Fibroblast of lung (primary cell): ENCODE data around the gene TIFAB.

Experiments used
- CTCF ChIP-seq, 2 donors: IDR thresholded peaks in 1 of 2; conservative IDR thresholded peaks in 1 of 2; 1 replicate in 1 of 2; 2 replicates in 1 of 2; pipeline ENCODE4 v1.5.1; 2011 to 2012; ENCODE audit warnings: low read length in 2 of 2, control low read depth in 1 of 2, inconsistent platforms in 1 of 2, low read depth in 1 of 2, mild to moderate bottlenecking in 1 of 2
- EZH2 ChIP-seq: IDR thresholded peaks from 2 replicates; pipeline ENCODE4 v1.5.1; 2012; ENCODE audit warnings: low read length, control low read depth, mild to moderate bottlenecking; ENCODE audit errors: missing control alignments

GRCh38 chr5:135448071-135448739, 3.9 kb downstream of the TIFAB start:
- TF ChIP-seq CTCF (conservative IDR thresholded peaks at IDR 0.05 in 1 of 2, IDR thresholded peaks at IDR 0.05 in 1 of 2; ENCODE audit: low read depth in 1 of 2, low read length in 2 of 2) (no peak), EZH2 (no peak)
